Memory B cell (primary cell): ENCODE data around the gene NEK6.
A peak's percentile ranks its signal among the peaks of the same experiment; 100 is the strongest.

Source experiments
- ATAC-seq: fragments of 150-1000 bp; cut with Tn5 transposase; 2 replicates; pipeline ENCODE4 v1.10.0; 2021; ENCODE audit warnings: low read depth, mild to moderate bottlenecking, moderate library complexity
- DNase-seq, 2 donors: peaks; one replicate each; pipeline ENCODE4 v3.0.0; 2022; ENCODE audit warnings: low spot score in 2 of 2
- H3K27ac Mint-ChIP-seq: one replicate; pipeline ENCODE4 v1.8.0; 2022; ENCODE audit warnings: mild to moderate bottlenecking, moderate library complexity, mixed read lengths
- H3K27me3 Mint-ChIP-seq: one replicate; pipeline ENCODE4 v1.8.0; 2022; ENCODE audit warnings: mixed read lengths
- H3K36me3 Mint-ChIP-seq: one replicate; pipeline ENCODE4 v1.8.0; 2022; ENCODE audit warnings: mild to moderate bottlenecking, mixed read lengths
- H3K4me1 Mint-ChIP-seq: one replicate; pipeline ENCODE4 v1.8.0; 2022; ENCODE audit warnings: mixed read lengths
- H3K4me3 Mint-ChIP-seq: one replicate; pipeline ENCODE4 v1.8.0; 2022; ENCODE audit warnings: mild to moderate bottlenecking, moderate library complexity, mixed read lengths
- H3K9me3 Mint-ChIP-seq: one replicate; pipeline ENCODE4 v1.8.0; 2022; ENCODE audit warnings: mixed read lengths

The NEK6 gene

DNA sequence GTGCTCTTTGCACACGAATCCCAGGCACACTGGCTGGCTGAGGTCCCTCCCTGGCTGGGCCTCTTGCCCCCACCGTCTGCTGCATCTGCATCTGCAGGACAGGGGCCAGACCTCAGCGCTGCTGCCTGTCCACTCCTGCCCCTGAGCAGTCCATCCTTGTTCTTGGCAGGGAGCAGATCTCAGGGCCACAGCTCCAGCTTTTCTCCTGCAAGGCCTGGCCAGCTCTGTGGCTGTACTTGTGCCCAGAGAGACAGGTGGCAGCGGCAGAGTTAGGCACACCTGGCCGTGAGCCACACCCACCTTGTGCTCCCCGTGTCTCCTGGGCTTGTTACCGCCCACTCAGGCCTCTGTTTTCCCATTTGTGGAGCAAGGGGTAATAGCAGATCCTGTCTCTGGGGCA lies 13.9 kb downstream of the NEK6 start:
- Mint-ChIP-seq H3K27me3 (no peaks in the 10 kb centered on the region), H3K4me3 (no peak overlapping the region), H3K4me1 (peaks cover 52% of the 10 kb centered on the region), H3K9me3 (no peaks in the 10 kb centered on the region), H3K36me3 (peaks cover 3% of the 10 kb centered on the region), H3K27ac (peak overlapping the region; percentile 60)
- DNase-seq (no peak), ATAC-seq (no peak)

DNA sequence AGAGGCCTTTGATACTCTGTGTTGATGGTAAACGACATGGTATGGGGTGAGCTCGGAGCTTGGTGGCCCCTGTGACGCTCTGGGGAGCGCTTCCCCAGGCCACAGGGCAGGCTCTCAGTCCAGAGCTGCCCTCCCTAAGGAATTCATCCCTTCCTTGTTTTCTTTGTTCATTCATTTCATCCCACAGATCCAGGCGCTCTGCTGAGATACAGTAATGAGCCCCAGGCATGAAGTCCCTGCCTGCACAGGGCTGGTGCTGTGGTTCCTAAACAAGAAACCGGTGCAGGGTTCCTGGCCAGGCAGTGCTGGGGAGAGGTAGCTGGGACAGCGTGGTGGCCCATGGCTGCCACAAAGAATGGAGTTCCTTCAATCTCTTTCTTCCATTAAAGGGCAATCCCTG lies 14.4 kb downstream of the NEK6 start:
- Mint-ChIP-seq H3K27ac (peak overlapping the region; percentile 60), H3K27me3 (no peaks in the 10 kb centered on the region), H3K9me3 (no peaks in the 10 kb centered on the region), H3K4me1 (peaks cover 55% of the 10 kb centered on the region), H3K4me3 (no peak overlapping the region), H3K36me3 (peaks cover 4% of the 10 kb centered on the region)
- ATAC-seq (no peak), DNase-seq (no peak)

DNA sequence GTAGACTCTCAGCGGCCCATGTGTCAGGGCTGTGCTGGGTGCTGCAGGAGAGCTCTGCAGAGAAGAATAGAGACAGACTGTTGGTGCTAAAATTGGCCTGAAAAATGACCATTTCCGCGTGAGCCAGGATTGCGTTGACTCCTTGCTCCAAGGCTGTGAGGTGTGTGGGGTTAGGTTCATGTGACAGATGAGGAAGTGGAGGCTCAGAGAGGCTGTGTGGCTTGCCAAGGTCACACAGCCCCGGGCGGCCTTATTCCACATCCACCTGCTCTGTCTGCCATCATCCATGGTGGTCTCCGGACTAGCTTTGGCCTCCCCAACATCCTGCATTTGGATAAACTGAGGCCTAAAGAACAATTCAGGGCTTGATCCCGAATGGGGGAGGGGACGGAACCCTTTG lies 15.2 kb downstream of the NEK6 start:
- DNase-seq: no peak

DNA sequence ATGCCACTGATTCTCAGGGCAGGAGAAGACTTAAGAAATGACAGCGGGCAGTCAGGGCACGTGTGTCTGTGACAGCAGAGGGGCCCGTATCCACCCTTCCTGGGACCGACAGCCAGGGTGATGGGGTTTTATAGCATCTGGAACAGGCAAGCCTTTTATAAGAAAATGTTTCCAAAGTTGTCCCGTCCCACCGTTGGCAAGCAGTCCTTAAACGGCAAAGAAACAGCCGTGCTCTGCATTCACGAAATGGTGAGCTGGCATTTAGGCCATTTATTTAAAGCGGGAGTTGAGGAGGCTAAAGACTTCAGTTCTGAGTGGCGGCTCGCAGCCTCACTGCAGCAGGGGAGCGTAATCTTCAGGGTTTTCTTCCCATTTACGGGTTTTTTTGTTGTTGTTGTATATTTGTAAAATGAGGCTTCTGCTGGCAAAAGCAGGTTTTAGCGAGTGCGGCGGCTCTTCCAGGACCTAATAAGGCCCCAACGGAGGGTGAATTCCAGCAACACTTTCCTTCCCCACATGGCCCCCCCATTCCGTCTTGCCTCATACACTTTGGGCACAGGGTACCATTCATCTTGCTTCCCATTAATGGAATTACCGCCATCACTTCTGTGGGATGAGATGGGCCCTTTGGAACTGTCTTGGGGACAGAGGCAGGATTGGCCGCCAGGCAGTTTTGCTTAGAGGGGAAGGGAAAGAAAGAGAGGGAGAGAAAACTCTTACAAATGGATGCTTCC lies 15.8 kb downstream of the NEK6 start:
- no peak for DNase-seq
- Mint-ChIP-seq H3K4me3 (no peak overlapping the region), H3K36me3 (peaks cover 4% of the 10 kb centered on the region), H3K27me3 (no peaks in the 10 kb centered on the region), H3K9me3 (no peaks in the 10 kb centered on the region), H3K27ac (peak overlapping the region; percentile 85), H3K4me1 (peaks cover 58% of the 10 kb centered on the region)
- no peak for ATAC-seq

More for the DNA sequence above, 15.2 kb downstream of the NEK6 start:
- Mint-ChIP-seq H3K36me3 (peaks cover 4% of the 10 kb centered on the region), H3K27me3 (no peaks in the 10 kb centered on the region), H3K4me1 (peaks cover 61% of the 10 kb centered on the region), H3K9me3 (no peaks in the 10 kb centered on the region), H3K4me3 (no peak overlapping the region), H3K27ac (peak overlapping the region; percentile 73)
- ATAC-seq: no peak

DNA sequence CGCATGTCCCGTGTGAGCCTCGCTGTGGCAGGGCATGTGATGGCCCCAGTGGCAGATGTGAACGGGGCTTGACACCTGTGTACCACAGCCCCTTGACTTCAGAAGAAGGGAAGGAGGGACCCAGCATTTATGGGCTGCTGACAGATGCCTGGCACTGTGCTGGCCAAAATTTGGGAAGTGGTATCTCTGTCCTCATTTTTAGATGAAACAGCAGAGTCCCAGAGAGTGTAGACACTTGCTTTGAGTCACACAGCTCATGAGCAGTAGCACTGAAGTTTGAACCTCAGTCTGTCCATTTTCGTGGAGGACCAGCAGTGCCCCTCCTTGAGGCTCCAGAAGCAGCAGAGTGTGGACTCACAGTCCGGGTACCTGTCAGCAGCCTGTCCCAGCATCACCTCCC lies 16.5 kb downstream of the NEK6 start:
- DNase-seq (no peak), ATAC-seq (no peak)
- Mint-ChIP-seq H3K27ac (peak overlapping the region; percentile 85), H3K4me1 (peaks cover 59% of the 10 kb centered on the region), H3K4me3 (no peak overlapping the region), H3K36me3 (peaks cover 4% of the 10 kb centered on the region), H3K27me3 (no peaks in the 10 kb centered on the region), H3K9me3 (no peaks in the 10 kb centered on the region)

DNA sequence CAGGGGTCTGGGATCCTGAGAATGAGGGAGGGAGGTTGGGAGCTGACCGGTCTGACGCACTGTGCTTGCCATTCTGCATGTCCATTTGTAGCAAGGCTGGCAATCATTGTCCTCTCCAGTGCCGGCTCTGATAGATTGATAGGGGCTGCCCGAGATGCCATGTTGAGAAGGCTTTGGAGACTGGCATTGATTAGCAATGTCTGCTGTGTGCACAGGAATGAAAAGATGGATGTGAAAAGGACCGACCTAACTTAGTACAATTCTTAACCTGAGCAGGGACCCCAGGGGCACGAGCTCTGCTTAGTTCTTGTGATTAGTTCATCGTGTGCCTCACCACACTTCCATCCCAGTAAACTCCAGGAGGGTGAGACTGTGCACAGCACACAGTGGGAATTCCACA lies 17.0 kb downstream of the NEK6 start:
- Mint-ChIP-seq H3K9me3 (no peaks in the 10 kb centered on the region), H3K4me1 (peaks cover 59% of the 10 kb centered on the region), H3K4me3 (peak overlapping the region; percentile 11), H3K27ac (peak overlapping the region; percentile 85), H3K27me3 (no peaks in the 10 kb centered on the region), H3K36me3 (peaks cover 6% of the 10 kb centered on the region)
- DNase-seq (no peak), ATAC-seq (no peak)

DNA sequence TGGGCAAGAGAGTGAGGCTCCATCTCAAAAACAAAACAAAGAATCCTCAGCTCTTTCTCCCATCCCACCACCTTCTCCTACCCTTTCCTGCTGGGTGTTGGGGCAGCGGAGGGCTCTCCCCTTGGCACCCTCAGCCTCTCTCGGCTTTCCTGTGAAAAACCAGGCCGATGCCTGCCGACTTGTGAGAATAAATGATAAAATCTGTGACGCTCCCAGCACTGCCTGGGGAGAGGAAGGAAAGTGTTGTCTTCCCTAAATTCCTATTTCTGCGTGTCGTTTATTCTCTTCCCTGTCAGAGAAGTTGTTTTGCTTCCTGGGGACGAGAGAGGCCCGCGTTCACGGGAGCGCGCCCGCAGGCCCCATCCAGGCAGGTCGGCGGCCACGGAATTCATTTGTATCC lies 19.7 kb downstream of the NEK6 start:
- H3K4me3 Mint-ChIP-seq: no peak overlapping the region
- ATAC-seq: no peak
- H3K27me3 Mint-ChIP-seq: no peaks in the 10 kb centered on the region
- no peaks in the 10 kb centered on the region for H3K9me3 Mint-ChIP-seq
- peaks cover 8% of the 10 kb centered on the region for H3K36me3 Mint-ChIP-seq
- H3K4me1 Mint-ChIP-seq: peaks cover 64% of the 10 kb centered on the region
- DNase-seq: no peak
- H3K27ac Mint-ChIP-seq: peak overlapping the region; percentile 85

DNA sequence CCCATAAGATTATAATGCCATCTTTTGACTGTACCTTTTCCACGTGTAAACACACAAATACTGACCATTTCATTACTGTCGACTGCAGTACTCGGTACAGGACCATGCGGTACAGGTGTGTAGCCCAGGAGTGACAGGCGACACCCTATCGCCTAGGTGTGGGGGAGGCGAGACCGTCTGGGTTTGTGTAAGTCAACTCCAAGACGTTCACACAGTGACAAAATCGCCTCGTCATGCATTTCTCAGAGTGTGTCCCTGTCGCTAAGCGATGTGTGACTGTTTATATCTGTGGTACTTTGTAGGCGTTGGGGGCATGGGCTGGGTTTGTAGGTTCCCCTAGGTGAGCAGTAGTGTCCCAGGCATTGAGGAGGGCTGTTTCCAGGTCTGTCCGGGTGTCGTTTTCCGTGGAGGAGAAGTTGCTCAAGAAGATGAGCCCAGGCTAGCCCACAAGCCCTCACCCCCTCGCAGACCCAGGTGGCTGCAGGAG lies 20.3 kb downstream of the NEK6 start:
- Mint-ChIP-seq H3K36me3 (peaks cover 8% of the 10 kb centered on the region), H3K27ac (peak overlapping the region; percentile 82), H3K9me3 (no peaks in the 10 kb centered on the region), H3K4me3 (peak overlapping the region; percentile 39), H3K4me1 (peaks cover 58% of the 10 kb centered on the region), H3K27me3 (no peaks in the 10 kb centered on the region)
- DNase-seq (no peak), ATAC-seq (peak; percentile 35)

DNA sequence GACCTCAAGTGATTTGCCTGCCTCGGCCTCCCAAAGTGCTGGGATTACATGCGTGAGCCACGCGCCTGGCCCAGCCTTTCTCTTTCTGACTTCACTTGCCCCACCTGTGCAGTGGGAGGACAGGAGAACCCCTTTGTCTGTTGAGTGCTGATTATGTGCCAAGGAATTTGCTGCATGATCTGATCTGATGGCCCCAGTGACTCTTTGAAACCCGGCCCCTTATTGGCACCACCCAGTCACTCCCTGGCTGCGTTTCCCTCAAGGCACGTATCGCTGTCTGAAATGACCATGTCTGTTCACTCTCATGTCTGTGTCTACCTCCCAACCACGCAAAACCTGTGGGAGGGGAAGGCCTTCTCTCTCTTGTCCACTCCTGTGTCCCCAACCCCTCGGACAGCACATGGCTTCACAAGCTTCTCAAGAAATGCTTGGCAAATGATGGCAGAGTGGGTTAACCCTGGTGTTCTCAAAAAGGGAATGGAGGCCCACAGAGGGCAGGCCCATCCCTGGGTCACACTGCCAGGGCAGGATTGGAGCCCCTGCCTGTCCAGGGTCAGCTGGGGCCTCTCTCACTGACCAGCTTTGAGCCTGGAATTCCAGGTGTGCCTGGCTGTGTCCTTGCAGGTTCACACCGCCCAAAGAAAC lies 21.9 kb downstream of the NEK6 start:
- Mint-ChIP-seq H3K4me1 (peaks cover 54% of the 10 kb centered on the region), H3K36me3 (peaks cover 8% of the 10 kb centered on the region)

DNA sequence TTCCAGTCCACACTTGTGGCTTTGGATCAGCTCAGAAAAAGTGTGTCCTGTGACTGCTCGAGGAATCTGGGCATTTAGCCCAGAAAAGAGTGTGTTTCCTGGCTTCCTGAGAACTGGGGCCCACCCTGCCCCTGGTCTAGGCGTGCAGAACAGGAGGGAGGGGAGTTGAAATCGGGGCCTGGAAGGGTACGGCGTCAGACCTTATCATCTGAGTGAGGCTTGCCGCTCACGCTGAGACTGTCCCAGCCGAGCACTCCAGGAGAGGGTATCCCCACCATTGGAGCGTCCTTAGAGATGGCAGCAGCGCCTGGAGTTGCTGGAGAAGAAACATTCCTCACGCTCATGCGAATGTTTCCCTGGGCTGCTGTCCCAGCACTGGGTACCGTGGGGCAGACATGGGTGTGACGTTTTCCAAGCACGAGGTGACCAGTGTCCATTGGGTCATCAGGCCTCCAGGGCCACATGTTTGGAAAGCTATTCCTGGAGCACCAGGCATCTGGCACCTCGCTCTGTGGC lies 22.5 kb downstream of the NEK6 start:
- H3K27ac Mint-ChIP-seq: peak overlapping the region; percentile 80
- H3K4me1 Mint-ChIP-seq: peaks cover 56% of the 10 kb centered on the region
- ATAC-seq (no peak), DNase-seq (no peak)
- H3K27me3 Mint-ChIP-seq: no peaks in the 10 kb centered on the region
- no peaks in the 10 kb centered on the region for H3K9me3 Mint-ChIP-seq
- peaks cover 6% of the 10 kb centered on the region for H3K36me3 Mint-ChIP-seq
- no peak overlapping the region for H3K4me3 Mint-ChIP-seq

More for the DNA sequence above, 21.9 kb downstream of the NEK6 start:
- ATAC-seq: no peak
- no peaks in the 10 kb centered on the region for H3K27me3 Mint-ChIP-seq
- H3K4me3 Mint-ChIP-seq: peak overlapping the region; percentile 21
- DNase-seq: no peak
- no peaks in the 10 kb centered on the region for H3K9me3 Mint-ChIP-seq
- H3K27ac Mint-ChIP-seq: peak overlapping the region; percentile 80

DNA sequence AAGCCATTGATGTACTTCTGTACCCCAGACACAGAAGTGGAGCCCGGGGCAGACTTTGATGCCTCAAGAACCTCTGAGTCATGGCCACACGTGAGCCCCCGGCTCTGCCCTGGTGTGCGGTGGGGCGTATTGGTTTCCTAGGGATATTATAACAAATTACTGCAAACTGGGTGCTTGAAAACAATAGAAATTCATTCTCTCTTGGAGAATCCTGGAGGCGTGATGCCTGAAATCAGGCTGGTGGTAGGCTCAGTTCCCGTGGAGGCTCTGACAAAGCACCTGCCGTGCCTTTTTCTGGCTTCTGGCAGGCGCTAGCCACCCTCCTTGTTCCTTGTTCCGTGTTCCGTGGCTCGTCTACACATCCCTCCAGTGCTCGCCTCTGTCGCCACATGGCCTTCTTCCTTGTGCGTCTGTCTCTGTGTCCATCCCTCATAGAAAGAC lies 24.2 kb downstream of the NEK6 start:
- H3K4me1 Mint-ChIP-seq: peaks cover 51% of the 10 kb centered on the region
- H3K27ac Mint-ChIP-seq: peak overlapping the region; percentile 91

DNA sequence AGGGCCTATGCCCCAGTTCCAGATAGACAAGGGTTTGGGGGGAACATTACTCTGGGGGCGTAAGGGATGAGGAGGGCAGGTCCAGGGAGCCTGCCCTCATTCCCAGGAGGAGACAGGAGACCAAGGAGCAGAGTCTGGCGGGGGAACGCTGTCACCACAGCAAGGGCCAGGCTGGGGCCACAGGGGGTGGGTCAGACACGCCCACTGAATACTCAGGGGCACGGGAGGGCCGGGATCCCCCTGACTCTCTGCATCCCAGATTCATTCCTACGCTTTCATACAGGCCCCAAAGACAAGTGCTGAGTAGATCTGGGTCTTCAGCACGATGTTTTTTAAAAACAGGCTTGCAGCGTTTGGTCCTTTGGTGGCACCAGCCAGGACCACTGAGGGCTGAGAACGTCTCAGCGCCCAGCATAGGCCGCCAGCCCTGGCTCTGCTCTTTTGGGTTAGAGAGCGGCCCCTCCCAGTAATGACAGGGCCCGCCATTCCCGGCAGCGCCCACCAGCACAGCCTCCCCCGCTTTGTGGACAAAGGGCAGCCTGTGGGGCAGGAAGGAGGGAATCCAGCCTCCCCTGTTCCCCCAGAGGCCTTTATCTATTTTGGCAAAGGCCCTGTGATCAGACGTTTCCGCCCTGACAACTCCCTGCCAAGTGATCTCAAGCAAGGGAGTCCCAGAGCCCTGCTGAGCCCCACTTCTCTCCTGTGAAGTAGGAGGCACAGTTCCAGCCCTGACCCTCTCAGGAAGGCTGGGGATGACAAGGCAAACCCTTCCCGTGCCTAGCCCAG lies 24.9 kb downstream of the NEK6 start:
- H3K27ac Mint-ChIP-seq: peak overlapping the region; percentile 91
- no peaks in the 10 kb centered on the region for H3K9me3 Mint-ChIP-seq
- DNase-seq (no peak), ATAC-seq (no peak)
- peaks cover 54% of the 10 kb centered on the region for H3K4me1 Mint-ChIP-seq
- H3K36me3 Mint-ChIP-seq: peaks cover 6% of the 10 kb centered on the region
- no peaks in the 10 kb centered on the region for H3K27me3 Mint-ChIP-seq
- peak overlapping the region; percentile 24 for H3K4me3 Mint-ChIP-seq

More for the DNA sequence above, 24.2 kb downstream of the NEK6 start:
- H3K4me3 Mint-ChIP-seq: peak overlapping the region; percentile 24
- H3K27me3 Mint-ChIP-seq: no peaks in the 10 kb centered on the region
- no peaks in the 10 kb centered on the region for H3K9me3 Mint-ChIP-seq
- DNase-seq (no peak), ATAC-seq (no peak)
- H3K36me3 Mint-ChIP-seq: peaks cover 6% of the 10 kb centered on the region

DNA sequence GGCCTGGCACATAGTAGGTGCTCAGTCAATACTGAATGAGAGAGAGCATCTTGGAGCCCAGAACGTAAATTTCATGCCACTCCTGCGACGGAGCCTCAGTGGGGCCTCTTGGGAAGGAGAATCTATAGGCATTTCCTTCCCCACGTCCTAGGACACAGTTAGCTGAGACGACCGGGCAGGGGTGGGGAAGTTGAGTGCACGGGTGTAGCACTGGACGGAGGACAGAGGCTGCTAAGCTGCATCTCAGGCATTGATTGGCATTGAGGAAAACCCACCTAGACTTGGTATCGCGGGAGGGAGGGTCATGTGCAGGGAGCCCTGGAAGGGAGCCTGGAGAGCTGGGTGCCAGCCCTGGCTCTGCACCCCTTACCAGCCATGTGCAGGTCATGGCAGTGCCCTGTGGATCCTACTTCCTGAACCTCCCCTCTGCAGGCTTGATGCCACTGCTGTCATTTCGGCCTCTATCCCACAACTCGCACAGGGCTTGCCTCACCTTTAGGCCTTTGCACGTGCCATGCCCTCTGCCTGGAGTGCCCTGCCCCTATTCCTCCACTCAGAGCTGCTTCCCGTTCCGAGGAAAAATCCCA lies 25.6 kb downstream of the NEK6 start:
- ATAC-seq (no peak), DNase-seq (no peak)
- H3K36me3 Mint-ChIP-seq: peaks cover 6% of the 10 kb centered on the region
- H3K27me3 Mint-ChIP-seq: no peaks in the 10 kb centered on the region
- no peaks in the 10 kb centered on the region for H3K9me3 Mint-ChIP-seq
- H3K4me1 Mint-ChIP-seq: peaks cover 48% of the 10 kb centered on the region
- peak overlapping the region; percentile 91 for H3K27ac Mint-ChIP-seq
- H3K4me3 Mint-ChIP-seq: no peak overlapping the region
